Neuronal stem cell (in vitro differentiated cells): ENCODE measurements around the gene ZSCAN32.

ENCODE experiments used
- DNase-seq: peaks from one replicate; pipeline ENCODE4 v3.0.0-alpha.2; 2013; ENCODE audit warnings: low spot score
- H2AFZ ChIP-seq: one replicate; pipeline ENCODE4 v1.6.1; 2013; ENCODE audit warnings: mild to moderate bottlenecking, low read length, inconsistent platforms
- H2AK5ac ChIP-seq: 2 replicates; pipeline ENCODE4 v1.6.1; 2013; ENCODE audit warnings: low read depth, mild to moderate bottlenecking, inconsistent platforms, low read length, moderate library complexity, mixed read lengths
- H2BK120ac ChIP-seq: 2 replicates; pipeline ENCODE4 v1.6.1; 2013; ENCODE audit warnings: low read depth, mild to moderate bottlenecking, inconsistent platforms, low read length, moderate library complexity, mixed read lengths
- H2BK12ac ChIP-seq: one replicate; pipeline ENCODE4 v1.6.1; 2013; ENCODE audit warnings: low read length, inconsistent platforms
- H2BK15ac ChIP-seq: 2 replicates; pipeline ENCODE4 v1.6.1; 2013; ENCODE audit warnings: mild to moderate bottlenecking, low read length, inconsistent platforms, mixed read lengths
- H2BK5ac ChIP-seq: one replicate; pipeline ENCODE4 v1.6.1; 2013; ENCODE audit warnings: inconsistent platforms, mild to moderate bottlenecking, low read length, moderate library complexity
- H3K14ac ChIP-seq: one replicate; pipeline ENCODE4 v1.6.1; 2013; ENCODE audit warnings: low read length, inconsistent platforms
- H3K18ac ChIP-seq: 2 replicates; pipeline ENCODE4 v1.6.1; 2013; ENCODE audit warnings: low read length, inconsistent platforms
- H3K23ac ChIP-seq: 2 replicates; pipeline ENCODE4 v1.6.1; 2013; ENCODE audit warnings: low read depth, mild to moderate bottlenecking, mixed read lengths, low read length, inconsistent platforms; ENCODE audit not compliant: poor library complexity
- H3K27ac ChIP-seq: replicated peaks from 3 replicates; pipeline ENCODE4 v1.5.1; 2013; ENCODE audit warnings: low read length, inconsistent platforms
- H3K27me3 ChIP-seq, 3 experiments: 2 replicates each; pipeline ENCODE4 v1.6.1; 2013; ENCODE audit warnings: low read length in 3 of 3, mild to moderate bottlenecking in 2 of 3, inconsistent platforms in 1 of 3, low read depth in 1 of 3, mixed read lengths in 1 of 3, moderate library complexity in 1 of 3; ENCODE audit not compliant: control insufficient read depth in 3 of 3, insufficient read depth in 3 of 3
- H3K36me3 ChIP-seq, 2 donors: replicated peaks in 1 of 2; 2 replicates each; pipeline ENCODE4 v1.6.1; 2013; ENCODE audit warnings: low read length in 2 of 2; ENCODE audit not compliant: control insufficient read depth in 2 of 2, insufficient read depth in 2 of 2
- H3K4ac ChIP-seq: 2 replicates; pipeline ENCODE4 v1.6.1; 2013; ENCODE audit warnings: inconsistent platforms, mild to moderate bottlenecking, low read length, moderate library complexity
- H3K4me1 ChIP-seq, 2 donors: 1 replicate in 1 of 2; 2 replicates in 1 of 2; pipeline ENCODE4 v1.6.1; 2013; ENCODE audit warnings: low read length in 2 of 2, low read depth in 1 of 2; ENCODE audit not compliant: control insufficient read depth in 2 of 2, insufficient read depth in 1 of 2
- H3K4me2 ChIP-seq: one replicate; pipeline ENCODE4 v1.6.1; 2013; ENCODE audit warnings: mild to moderate bottlenecking, low read length, inconsistent platforms; ENCODE audit not compliant: insufficient read depth, poor library complexity, severe bottlenecking
- H3K4me3 ChIP-seq, 2 donors: 2 replicates each; pipeline ENCODE4 v1.5.1; 2013; ENCODE audit warnings: low read length in 2 of 2, mild to moderate bottlenecking in 2 of 2, inconsistent platforms in 1 of 2, moderate library complexity in 1 of 2
- H3K79me1 ChIP-seq: one replicate; pipeline ENCODE4 v1.6.1; 2013; ENCODE audit warnings: low read depth, mild to moderate bottlenecking, inconsistent platforms, low read length, moderate library complexity
- H3K9ac ChIP-seq: one replicate; pipeline ENCODE4 v1.6.1; 2013; ENCODE audit warnings: mild to moderate bottlenecking, low read depth, low read length, inconsistent platforms; ENCODE audit not compliant: poor library complexity
- H3K9me3 ChIP-seq, 2 donors: replicated peaks in 1 of 2; 2 replicates each; pipeline versions ENCODE3 to v1.6.1; 2013; ENCODE audit warnings: low read length in 2 of 2, mild to moderate bottlenecking in 2 of 2, inconsistent platforms in 1 of 2, low read depth in 1 of 2, mixed read lengths in 1 of 2, moderate library complexity in 1 of 2; ENCODE audit not compliant: control insufficient read depth in 2 of 2, insufficient read depth in 1 of 2
- H4K8ac ChIP-seq: one replicate; pipeline ENCODE4 v1.6.1; 2013; ENCODE audit warnings: low read depth, mild to moderate bottlenecking, inconsistent platforms, low read length, moderate library complexity
- H4K91ac ChIP-seq: one replicate; pipeline ENCODE4 v1.6.1; 2013; ENCODE audit warnings: low read length, low read depth, mild to moderate bottlenecking, inconsistent platforms; ENCODE audit not compliant: poor library complexity
- WGBS, 2 donors: extraction: QIAGEN DNeasy Blood & Tissue Kit; methylation state at CpG; one replicate each; pipeline ENCODE4 v1.1.7; 2013; ENCODE audit warnings: missing lambda C conversion rate in 2 of 2, mixed read lengths in 1 of 2; ENCODE audit not compliant: insufficient read length in 2 of 2, insufficient replicate concordance in 1 of 2; ENCODE audit errors: extremely low coverage in 2 of 2; 5-methylcytosine and 5-hydroxymethylcytosine counted together

Gene ZSCAN32

GRCh38 chr16:3369073-3369472 lies 31.7 kb downstream of the ZSCAN32 start:
- Histone ChIP-seq H3K4me1 (no peaks in the 10 kb centered on the region), H3K4ac (no peak overlapping the region), H3K18ac (no peak overlapping the region), H4K91ac (no peak overlapping the region), H3K79me1 (peaks cover 4% of the 10 kb centered on the region), H3K27me3 (no peaks in the 10 kb centered on the region), H2BK120ac (no peak overlapping the region), H2BK12ac (no peak overlapping the region), H2AK5ac (no peak overlapping the region), H3K9me3 (peaks cover 0 to 13% of the 10 kb centered on the region in 2 donors), H3K27ac (no peak overlapping the region), H3K9ac (no peak overlapping the region), H2BK5ac (no peak overlapping the region), H2BK15ac (no peak overlapping the region), H3K14ac (no peak overlapping the region), H3K36me3 (no peaks in the 10 kb centered on the region), H2AFZ (no peak overlapping the region), H3K4me2 (no peak overlapping the region), H3K4me3 (no peak overlapping the region), H4K8ac (no peak overlapping the region), H3K23ac (no peak overlapping the region)
- DNase-seq = no peak
- WGBS, 2 donors = no CpG with 5 or more reads among the region's 11 CpGs

GRCh38 chr16:3364774-3365427 lies 35.9 kb downstream of the ZSCAN32 start:
- Histone ChIP-seq H3K9ac (no peak overlapping the region), H2BK120ac (no peak overlapping the region), H4K91ac (no peak overlapping the region), H4K8ac (no peak overlapping the region), H2BK12ac (no peak overlapping the region), H3K4me1 (no peaks in the 10 kb centered on the region), H2AK5ac (no peak overlapping the region), H3K27ac (no peak overlapping the region), H3K4ac (no peak overlapping the region), H3K14ac (no peak overlapping the region), H2BK5ac (no peak overlapping the region), H3K4me3 (peak overlapping the region in 1 of 2 donors; percentile 7), H2BK15ac (no peak overlapping the region), H3K4me2 (no peak overlapping the region), H3K18ac (no peak overlapping the region), H3K23ac (no peak overlapping the region), H3K27me3 (peaks cover 0 to 4% (median 0%) of the 10 kb centered on the region in 3 experiments), H3K9me3 (peaks cover 0 to 9% of the 10 kb centered on the region in 2 donors), H3K36me3 (no peaks in the 10 kb centered on the region), H2AFZ (peak overlapping the region; percentile 28), H3K79me1 (peaks cover 4% of the 10 kb centered on the region)
- DNase-seq = no peak
- no CpG with 5 or more reads among the region's 42 CpGs for WGBS, 2 donors

- Histone ChIP-seq H2AFZ (no peak overlapping the region), H3K18ac (no peak overlapping the region), H4K8ac (no peak overlapping the region), H4K91ac (no peak overlapping the region), H3K4ac (no peak overlapping the region), H3K23ac (no peak overlapping the region), H3K4me3 (no peak overlapping the region), H3K4me1 (no peaks in the 10 kb centered on the region), H2BK12ac (no peak overlapping the region), H3K9me3 (peaks cover 0 to 9% of the 10 kb centered on the region in 2 donors), H3K27me3 (peaks cover 0 to 4% (median 0%) of the 10 kb centered on the region in 3 experiments), H3K9ac (no peak overlapping the region), H2BK5ac (no peak overlapping the region), H3K36me3 (no peaks in the 10 kb centered on the region), H3K79me1 (peaks cover 4% of the 10 kb centered on the region), H3K27ac (no peak overlapping the region), H3K14ac (no peak overlapping the region), H2BK15ac (no peak overlapping the region), H2BK120ac (no peak overlapping the region), H2AK5ac (no peak overlapping the region), H3K4me2 (no peak overlapping the region)
- WGBS, 2 donors = no CpG with 5 or more reads among the region's 7 CpGs
- DNase-seq = no peak
These were observed 37.0 kb downstream of the ZSCAN32 start for GRCh38 chr16:3363793-3364192.

GRCh38 chr16:3362931-3363330 lies 37.9 kb downstream of the ZSCAN32 start:
- H3K4me2 ChIP-seq = no peak overlapping the region
- H3K9me3 ChIP-seq = peaks cover 0 to 6% of the 10 kb centered on the region in 2 donors
- H2AFZ ChIP-seq = no peak overlapping the region
- H3K9ac ChIP-seq = no peak overlapping the region
- DNase-seq = no peak
- H3K27ac ChIP-seq = no peak overlapping the region
- H2BK15ac ChIP-seq = no peak overlapping the region
- peaks cover 0 to 4% (median 0%) of the 10 kb centered on the region in 3 experiments for H3K27me3 ChIP-seq
- H3K4me3 ChIP-seq = no peak overlapping the region
- no peaks in the 10 kb centered on the region for H3K36me3 ChIP-seq
- H3K23ac ChIP-seq = no peak overlapping the region
- H3K18ac ChIP-seq = no peak overlapping the region
- H2BK5ac ChIP-seq = no peak overlapping the region
- peaks cover 4% of the 10 kb centered on the region for H3K79me1 ChIP-seq
- H3K4ac ChIP-seq = no peak overlapping the region
- H4K91ac ChIP-seq = no peak overlapping the region
- no peak overlapping the region for H4K8ac ChIP-seq
- no peaks in the 10 kb centered on the region for H3K4me1 ChIP-seq
- H2BK12ac ChIP-seq = no peak overlapping the region
- no peak overlapping the region for H2AK5ac ChIP-seq
- no peak overlapping the region for H2BK120ac ChIP-seq
- no peak overlapping the region for H3K14ac ChIP-seq
